ENCODE data around the gene C19orf25. TPM values are rescaled to one million over a fixed set of nuclear protein-coding genes. Genes with fewer than 3 reads are reported as not detected.

C19orf25 gene
- total and polyA plus RNA-seq, 2 of the 13 experiments (the other 11 are each of a cell fraction or from before 2014, with no cell fraction given), result 14.2 to 32.4 TPM

DNA sequence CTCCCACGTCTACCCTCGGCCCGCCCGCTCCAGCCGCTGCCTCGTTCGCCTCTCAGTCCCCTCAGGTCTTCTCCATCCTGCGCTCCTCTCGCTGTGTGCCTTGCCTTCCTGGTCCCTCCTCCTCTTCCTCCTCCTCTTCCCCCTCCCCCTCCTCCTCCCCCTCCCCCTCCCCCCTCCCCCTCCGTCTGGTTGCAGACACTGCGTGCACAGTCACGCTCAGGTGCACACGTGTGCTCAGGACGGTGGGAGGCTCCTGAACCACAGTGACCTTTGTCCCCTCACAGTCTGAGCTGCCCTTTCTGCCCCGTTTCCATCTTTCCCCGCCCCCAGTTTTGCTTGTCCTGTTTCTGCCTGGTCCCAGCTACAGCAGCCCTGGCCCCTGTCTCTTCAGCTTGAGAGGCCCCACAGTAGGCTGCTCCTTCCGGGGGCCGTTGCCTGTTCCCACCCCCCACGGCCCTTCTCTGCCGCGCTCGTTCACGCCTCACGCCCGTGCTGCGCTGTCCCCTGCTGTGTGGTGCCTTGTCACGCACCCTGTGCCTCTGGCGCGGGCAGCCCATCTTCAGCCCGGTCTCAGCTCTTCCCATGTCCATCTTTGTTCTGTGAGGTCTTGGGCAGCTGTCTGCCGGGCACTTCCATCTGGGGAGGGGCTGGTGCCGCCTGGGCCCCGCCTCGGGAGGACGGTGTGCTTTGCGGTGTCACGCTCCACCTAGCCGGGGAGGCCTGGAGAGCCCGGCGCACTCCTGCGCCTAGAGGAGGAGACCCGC is 54.6 kb downstream of the C19orf25 start (continued):
- TF ChIP-seq, protein P1, sequence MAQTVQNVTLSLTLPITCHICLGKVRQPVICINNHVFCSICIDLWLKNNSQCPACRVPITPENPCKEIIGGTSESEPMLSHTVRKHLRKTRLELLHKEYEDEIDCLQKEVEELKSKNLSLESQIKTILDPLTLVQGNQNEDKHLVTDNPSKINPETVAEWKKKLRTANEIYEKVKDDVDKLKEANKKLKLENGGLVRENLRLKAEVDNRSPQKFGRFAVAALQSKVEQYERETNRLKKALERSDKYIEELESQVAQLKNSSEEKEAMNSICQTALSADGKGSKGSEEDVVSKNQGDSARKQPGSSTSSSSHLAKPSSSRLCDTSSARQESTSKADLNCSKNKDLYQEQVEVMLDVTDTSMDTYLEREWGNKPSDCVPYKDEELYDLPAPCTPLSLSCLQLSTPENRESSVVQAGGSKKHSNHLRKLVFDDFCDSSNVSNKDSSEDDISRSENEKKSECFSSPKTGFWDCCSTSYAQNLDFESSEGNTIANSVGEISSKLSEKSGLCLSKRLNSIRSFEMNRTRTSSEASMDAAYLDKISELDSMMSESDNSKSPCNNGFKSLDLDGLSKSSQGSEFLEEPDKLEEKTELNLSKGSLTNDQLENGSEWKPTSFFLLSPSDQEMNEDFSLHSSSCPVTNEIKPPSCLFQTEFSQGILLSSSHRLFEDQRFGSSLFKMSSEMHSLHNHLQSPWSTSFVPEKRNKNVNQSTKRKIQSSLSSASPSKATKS (CRISPR knock-in tag; IDR thresholded peaks at IDR 0.05), result no peak
- TF ChIP-seq CREM (IDR thresholded peaks at IDR 0.05) (peak; percentile 44; the same call in 1 of the 2 replicates), CREM (CRISPR knock-in tag; IDR thresholded peaks at IDR 0.05) (no peak), ZBTB3 (CRISPR knock-in tag; IDR thresholded peaks at IDR 0.05; ENCODE audit: borderline replicate concordance, low read depth) (0 out of 2 replicates have a peak, but pooled peaks have one; percentile 61), TBX2 (CRISPR knock-in tag; IDR thresholded peaks at IDR 0.05; ENCODE audit: borderline replicate concordance) (0 out of 2 replicates have a peak, but pooled peaks have one; percentile 38), HOXA7 (CRISPR knock-in tag; IDR thresholded peaks at IDR 0.05) (no peak), SMAD9 (CRISPR knock-in tag; IDR thresholded peaks at IDR 0.05) (0 out of 2 replicates have a peak, but pooled peaks have one; percentile 48), ZNF274 (CRISPR knock-in tag; IDR thresholded peaks at IDR 0.05) (peak; percentile 83), TAF15 (IDR thresholded peaks at IDR 0.05; ENCODE audit: low read depth, low read length, poor library complexity, severe bottlenecking) (no peak), ONECUT2 (CRISPR knock-in tag; IDR thresholded peaks at IDR 0.05) (no peak), MTF2 (CRISPR knock-in tag; IDR thresholded peaks at IDR 0.05; ENCODE audit: borderline replicate concordance) (no peak), RFX5 (IDR thresholded peaks at IDR 0.05; ENCODE audit: low read depth, low read length) (no peak), ZNF484 (CRISPR knock-in tag; IDR thresholded peaks at IDR 0.05; ENCODE audit: borderline replicate concordance, low read depth) (no peak), ZSCAN22 (CRISPR knock-in tag; IDR thresholded peaks at IDR 0.05) (no peak)
- TF ChIP-seq, protein P2, sequence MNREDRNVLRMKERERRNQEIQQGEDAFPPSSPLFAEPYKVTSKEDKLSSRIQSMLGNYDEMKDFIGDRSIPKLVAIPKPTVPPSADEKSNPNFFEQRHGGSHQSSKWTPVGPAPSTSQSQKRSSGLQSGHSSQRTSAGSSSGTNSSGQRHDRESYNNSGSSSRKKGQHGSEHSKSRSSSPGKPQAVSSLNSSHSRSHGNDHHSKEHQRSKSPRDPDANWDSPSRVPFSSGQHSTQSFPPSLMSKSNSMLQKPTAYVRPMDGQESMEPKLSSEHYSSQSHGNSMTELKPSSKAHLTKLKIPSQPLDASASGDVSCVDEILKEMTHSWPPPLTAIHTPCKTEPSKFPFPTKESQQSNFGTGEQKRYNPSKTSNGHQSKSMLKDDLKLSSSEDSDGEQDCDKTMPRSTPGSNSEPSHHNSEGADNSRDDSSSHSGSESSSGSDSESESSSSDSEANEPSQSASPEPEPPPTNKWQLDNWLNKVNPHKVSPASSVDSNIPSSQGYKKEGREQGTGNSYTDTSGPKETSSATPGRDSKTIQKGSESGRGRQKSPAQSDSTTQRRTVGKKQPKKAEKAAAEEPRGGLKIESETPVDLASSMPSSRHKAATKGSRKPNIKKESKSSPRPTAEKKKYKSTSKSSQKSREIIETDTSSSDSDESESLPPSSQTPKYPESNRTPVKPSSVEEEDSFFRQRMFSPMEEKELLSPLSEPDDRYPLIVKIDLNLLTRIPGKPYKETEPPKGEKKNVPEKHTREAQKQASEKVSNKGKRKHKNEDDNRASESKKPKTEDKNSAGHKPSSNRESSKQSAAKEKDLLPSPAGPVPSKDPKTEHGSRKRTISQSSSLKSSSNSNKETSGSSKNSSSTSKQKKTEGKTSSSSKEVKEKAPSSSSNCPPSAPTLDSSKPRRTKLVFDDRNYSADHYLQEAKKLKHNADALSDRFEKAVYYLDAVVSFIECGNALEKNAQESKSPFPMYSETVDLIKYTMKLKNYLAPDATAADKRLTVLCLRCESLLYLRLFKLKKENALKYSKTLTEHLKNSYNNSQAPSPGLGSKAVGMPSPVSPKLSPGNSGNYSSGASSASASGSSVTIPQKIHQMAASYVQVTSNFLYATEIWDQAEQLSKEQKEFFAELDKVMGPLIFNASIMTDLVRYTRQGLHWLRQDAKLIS (CRISPR knock-in tag; IDR thresholded peaks at IDR 0.05), result no peak
- TF ChIP-seq, protein P3, sequence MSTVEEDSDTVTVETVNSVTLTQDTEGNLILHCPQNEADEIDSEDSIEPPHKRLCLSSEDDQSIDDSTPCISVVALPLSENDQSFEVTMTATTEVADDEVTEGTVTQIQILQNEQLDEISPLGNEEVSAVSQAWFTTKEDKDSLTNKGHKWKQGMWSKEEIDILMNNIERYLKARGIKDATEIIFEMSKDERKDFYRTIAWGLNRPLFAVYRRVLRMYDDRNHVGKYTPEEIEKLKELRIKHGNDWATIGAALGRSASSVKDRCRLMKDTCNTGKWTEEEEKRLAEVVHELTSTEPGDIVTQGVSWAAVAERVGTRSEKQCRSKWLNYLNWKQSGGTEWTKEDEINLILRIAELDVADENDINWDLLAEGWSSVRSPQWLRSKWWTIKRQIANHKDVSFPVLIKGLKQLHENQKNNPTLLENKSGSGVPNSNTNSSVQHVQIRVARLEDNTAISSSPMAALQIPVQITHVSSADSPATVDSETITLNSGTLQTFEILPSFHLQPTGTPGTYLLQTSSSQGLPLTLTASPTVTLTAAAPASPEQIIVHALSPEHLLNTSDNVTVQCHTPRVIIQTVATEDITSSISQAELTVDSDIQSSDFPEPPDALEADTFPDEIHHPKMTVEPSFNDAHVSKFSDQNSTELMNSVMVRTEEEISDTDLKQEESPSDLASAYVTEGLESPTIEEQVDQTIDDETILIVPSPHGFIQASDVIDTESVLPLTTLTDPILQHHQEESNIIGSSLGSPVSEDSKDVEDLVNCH (CRISPR knock-in tag; IDR thresholded peaks at IDR 0.05), result no peak
- TF ChIP-seq, protein P4, sequence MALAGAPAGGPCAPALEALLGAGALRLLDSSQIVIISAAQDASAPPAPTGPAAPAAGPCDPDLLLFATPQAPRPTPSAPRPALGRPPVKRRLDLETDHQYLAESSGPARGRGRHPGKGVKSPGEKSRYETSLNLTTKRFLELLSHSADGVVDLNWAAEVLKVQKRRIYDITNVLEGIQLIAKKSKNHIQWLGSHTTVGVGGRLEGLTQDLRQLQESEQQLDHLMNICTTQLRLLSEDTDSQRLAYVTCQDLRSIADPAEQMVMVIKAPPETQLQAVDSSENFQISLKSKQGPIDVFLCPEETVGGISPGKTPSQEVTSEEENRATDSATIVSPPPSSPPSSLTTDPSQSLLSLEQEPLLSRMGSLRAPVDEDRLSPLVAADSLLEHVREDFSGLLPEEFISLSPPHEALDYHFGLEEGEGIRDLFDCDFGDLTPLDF (CRISPR knock-in tag; IDR thresholded peaks at IDR 0.05), result no peak
- TF ChIP-seq, protein P5, sequence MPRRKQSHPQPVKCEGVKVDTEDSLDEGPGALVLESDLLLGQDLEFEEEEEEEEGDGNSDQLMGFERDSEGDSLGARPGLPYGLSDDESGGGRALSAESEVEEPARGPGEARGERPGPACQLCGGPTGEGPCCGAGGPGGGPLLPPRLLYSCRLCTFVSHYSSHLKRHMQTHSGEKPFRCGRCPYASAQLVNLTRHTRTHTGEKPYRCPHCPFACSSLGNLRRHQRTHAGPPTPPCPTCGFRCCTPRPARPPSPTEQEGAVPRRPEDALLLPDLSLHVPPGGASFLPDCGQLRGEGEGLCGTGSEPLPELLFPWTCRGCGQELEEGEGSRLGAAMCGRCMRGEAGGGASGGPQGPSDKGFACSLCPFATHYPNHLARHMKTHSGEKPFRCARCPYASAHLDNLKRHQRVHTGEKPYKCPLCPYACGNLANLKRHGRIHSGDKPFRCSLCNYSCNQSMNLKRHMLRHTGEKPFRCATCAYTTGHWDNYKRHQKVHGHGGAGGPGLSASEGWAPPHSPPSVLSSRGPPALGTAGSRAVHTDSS (CRISPR knock-in tag; conservative IDR thresholded peaks at IDR 0.05), result no peak
